HG02642 (cell line): ENCODE data around the gene RNF180.
"Not testable (repeated sequence)": the region's sequence is repeated elsewhere in the genome, so short reads cannot be mapped to it uniquely, and the experiment has no call there.

Source experiments
- ATAC-seq: cut with Tn5 transposase; IDR thresholded peaks from one replicate; pipeline ENCODE4 v1.9.1; 2021; ENCODE audit warnings: mild to moderate bottlenecking; ENCODE audit not compliant: unreplicated experiment, poor library complexity

The RNF180 gene

DNA sequence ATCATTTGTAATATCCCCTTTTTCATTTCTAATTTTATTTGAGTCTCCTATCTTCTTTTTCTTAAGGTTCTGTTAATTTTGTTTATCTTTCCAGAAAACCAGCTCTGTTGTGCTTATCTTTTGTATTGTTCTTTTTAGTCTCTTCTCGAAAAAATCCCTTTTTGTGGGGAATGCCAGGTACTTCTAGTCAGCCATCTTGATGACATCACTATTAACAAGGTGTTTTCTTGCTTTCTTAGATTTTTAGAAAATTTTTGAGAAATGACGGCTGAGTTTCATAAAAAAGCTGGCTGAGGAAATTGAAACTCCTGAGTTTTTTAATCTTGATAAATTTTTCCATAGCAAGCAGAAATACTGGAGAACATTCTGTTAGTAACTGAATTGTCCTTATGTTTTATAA is 10.7 kb downstream of the RNF180 start:
- ATAC-seq, result no peak

DNA sequence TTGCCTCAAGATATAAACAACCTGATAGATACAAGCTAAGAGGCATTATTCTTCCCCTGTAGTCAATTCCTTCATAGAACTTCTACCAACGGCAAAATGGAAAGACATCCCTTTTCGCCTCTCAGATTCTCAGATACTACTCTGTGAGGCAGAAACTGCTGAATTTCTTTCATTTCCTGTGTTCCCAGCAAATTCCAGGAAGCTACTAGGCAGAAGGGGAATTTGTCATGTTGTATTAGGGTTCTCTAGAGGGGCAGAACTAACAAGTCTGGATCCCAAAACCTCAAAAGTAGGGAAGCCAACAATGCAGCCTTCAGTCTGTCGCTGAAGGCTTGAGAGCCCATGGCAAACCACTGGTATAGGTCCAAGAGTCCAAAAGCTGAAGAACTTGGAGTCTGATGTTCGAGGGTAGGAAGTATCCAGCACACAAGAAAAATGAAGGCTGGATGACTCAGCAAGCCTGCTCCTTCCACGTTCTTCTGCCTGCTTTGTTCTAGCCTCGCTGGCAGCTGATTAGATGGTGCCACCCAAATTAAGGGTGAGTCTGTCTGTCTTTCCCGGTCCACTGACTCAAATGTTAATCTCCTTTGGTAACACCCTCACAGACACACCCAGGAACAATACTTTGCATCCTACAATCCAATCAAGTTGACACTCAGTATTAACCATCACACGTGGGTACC is 15.2 kb downstream of the RNF180 start:
- ATAC-seq, result no peak

DNA sequence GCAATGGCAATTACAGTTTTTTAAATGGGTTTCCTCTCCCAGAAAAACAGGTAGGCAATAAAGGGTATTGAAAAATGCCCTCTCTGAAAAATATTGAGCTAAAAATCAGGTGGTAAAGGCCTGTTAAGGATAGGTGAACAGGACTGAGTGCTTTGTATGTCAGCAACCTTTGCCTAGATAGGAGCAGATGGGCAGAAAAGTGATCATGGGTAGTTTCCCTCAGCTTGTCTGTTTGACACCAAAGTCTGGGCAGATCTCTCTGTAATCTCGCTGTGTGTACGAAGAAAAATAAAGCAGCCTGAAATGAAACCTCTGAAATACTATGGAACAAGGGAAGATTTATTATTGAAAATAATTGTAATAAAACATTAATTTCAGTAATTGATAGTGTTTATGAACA is 15.8 kb downstream of the RNF180 start:
- ATAC-seq, result no peak

DNA sequence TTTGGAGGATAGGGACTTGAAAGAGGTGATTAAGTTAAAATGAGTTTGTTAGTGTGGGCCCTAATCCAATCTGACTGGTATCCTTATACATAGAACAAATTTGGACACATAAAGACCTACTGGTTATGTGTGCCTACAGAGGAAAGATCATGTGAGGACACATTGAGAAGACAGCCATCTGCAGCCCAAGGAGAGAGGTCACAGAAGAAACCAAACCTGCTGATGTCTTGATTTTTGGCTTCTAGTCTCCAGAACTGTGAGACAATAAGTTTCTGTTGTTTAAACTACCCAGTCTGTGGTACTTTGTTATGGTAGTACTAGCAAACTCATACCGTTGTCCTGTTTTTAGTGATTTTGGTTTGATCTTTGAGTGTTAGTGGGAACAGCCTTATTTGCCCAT is 18.3 kb downstream of the RNF180 start:
- ATAC-seq, result no peak

DNA sequence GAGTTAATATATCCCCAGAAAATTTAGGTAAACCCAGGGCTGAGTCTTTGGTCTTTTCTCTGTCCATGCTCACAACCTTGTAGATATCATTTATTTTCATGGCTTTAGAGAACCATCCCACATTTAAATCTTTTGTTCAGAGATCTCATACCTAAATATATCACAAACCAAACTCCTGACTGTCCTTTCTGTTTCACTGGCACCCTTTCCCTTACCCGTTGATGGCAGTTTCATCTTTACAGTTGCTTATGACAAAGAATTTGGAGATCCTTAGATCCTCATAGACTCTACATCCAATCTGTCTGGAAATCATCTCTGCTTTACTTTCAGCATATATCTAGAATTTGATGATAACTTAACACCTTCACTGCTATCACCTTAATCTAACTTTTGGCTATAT is 19.2 kb downstream of the RNF180 start:
- ATAC-seq, result no peak

DNA sequence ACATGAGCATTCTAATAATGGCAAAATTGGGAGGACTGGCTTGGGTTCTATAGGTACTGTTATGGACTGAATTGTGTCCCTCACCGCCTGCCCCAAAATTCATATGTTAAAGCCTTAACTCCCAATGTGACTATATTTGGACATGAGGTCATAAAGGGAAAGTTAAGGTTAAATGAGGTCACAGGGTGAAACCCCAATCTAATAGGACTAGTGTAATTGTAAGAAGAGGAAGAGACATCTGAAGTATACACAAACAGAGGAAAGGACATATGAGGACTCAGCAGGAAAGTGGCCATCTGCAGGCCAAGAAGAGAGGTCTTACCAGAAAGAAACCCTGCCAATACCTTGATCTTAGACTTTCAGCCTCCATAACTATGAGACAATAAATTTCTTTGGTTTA is 23.1 kb downstream of the RNF180 start:
- no peak for ATAC-seq

DNA sequence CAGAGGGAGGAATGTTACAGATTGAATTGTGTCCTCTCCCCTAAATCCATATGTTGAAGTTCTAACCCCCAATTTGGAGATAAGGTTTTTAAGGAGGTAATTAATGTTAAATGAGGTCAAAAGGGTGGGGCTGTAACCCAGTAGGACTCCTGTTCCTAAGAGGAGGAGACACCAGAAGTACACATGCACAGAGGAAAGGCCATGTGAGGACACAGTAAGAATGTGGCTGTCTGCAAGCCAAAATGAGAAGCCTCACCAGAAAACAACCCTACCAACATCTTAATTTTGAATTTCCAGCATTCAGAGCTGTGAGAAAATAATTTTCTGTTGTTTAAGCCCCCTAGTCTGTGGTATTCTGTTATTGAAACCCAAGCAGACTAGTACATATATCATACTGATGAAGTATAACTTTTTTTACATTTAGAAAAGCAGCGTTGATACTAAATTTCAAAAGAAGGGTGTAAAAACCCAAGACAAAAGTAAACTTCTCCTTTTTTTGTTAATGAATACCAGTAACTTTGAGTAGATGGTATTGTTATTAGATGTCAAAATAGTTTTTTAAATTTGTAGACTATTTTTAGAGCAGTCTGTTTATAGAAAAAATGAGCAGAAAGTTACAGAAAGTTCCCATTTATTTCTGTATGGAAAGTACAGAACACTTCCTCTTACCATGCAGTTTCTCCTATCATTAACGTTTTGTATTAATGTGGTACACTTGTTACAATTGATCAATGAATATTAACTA is 25.1 kb downstream of the RNF180 start:
- no peak for ATAC-seq

DNA sequence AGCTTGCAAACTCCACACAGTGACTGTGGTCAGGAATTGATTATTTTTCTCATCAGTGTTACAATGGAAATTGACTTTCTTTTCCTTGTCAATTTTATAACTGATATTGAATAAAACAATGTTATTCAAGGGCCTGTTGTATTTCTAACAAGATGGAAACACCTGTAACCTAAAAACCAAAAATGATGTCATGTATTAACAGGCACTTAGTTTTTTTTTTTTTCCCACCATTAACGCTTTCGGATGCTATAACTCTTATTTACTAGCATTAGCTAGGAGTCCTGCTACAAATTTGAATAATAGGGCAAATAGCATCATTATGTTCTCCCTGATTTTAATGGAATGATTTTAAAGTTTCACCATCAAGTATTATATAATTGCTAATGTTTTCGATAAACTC is 30.3 kb downstream of the RNF180 start:
- ATAC-seq, result no peak

DNA sequence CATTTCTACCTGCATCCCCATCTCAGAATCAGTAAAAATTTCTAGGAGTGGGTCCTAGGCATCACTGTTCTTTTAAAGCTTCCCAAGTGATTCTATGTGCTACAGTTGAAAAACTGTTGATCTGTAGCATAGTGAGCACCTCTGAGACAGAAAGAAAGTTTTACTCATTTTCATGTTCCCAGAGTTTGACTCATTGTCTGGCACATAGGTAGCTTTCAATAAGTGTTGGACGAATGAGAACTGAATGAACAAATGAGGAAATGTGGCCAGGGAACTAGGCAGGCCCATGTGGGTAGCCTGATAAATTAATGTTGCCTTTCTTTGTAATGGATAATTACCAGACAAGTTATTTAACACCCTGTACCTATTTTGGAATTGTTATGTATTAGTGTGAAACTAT is 33.8 kb downstream of the RNF180 start:
- no peak for ATAC-seq

DNA sequence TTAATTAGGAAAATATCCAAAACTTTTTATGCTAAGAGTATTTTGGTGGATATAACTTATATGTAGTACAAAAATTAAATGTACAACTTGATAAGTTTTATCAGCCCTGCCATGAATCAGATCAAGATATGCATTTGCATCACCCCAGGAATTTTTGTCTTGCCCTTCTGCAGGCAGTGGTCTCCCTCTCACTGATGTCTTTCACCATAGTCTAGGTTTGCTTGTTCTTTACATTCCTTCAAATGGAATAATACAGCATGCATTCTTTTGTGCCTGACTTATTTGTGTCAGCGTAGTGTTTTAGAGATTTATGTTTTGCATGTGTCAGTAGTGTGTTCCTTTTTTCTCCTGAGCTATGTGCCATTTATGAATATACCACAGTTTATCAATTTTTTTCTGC is 36.4 kb downstream of the RNF180 start:
- ATAC-seq, result no peak

DNA sequence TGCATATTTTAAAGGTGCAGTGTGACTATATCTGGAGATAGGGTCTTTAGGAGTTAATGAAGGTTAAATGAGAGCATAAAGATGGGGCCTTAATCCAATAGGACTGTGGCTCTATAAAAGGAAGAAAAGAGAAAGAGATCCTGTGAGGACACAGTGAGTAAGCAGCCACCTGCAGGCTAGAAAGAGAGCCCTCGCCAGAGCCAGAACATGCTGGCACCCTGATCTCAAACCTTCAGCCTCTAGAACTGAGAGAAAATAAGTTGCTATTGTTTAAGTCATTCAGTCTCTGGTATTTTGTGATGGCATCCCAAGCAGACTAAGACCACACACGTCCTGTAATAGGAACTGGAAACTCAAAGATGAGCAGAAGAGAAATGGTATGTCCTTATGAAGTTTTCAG is 41.0 kb downstream of the RNF180 start:
- no peak for ATAC-seq

DNA sequence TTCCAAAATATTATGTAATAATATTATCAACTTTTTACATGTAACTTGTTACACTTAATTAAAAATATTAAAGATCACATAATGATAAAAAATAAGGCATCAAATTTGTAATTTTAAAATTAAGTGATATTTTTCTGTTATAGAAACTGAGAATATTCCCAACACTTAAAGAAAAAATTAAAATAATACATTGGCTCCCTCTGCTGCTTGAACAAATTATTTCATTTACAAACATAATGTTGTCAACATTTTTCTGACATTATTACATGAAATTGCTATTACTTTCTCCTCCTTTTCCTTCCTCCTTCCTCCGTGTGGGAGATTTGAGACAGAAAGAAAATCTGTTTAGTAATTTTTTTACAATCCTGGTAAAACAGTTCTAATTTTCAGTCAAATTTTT is 42.3 kb downstream of the RNF180 start:
- ATAC-seq, result no peak

DNA sequence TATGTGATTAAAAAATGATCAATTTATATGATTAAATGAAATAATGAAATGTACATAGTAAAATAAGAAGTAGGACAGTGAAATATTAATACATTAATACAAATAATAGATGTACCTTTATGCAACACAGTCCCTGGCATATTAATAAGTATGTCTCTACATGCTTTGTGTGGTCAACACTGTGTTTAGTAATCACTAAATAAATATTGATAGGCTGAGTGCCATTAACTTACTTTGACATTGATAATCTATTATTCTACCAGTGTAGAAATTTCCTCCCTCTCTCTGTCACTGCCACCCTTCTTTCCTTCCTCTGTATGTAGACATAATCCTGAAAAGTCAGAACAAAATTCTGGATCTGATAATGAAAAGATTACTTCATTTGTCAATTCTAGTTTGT is 43.7 kb downstream of the RNF180 start:
- no peak for ATAC-seq

DNA sequence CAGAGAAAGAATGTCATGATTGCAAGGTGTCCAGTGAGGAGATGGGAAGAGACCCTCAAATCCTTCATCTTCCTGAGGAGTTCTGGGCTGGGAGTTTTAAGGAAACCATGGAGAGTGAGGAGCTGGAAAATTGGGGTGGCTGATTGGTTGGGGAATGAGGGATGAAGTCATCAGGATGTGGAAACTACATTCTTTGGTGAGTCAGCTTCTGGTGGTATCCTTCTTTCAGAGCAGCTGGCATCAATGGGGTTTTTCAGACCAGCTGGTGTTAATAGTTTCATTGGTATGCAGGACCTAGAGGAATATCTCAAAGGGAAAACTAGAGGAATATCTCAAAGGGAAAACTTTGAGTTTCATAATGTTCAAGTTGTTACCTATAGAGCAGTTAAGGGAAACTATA is 45.2 kb downstream of the RNF180 start:
- ATAC-seq, result no peak

DNA sequence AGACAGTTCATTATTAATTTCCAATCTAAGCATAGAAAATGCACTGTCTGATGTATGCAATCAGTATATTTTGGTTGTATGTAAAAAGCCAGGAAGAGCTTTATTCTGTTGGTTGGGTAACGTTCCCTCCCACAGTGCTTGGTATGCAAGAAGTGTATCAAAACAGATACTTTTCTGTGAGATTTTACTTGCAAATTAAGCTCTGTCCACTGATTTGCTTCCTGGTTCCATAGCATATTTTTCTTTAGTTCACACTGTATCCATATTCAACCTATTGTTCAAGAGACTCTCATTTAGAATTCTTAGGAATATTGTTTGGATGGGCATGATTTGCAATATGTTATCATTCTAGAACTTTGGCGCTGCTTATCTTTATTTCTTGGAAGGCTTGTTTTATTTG is 47.4 kb downstream of the RNF180 start:
- ATAC-seq, result no peak

DNA sequence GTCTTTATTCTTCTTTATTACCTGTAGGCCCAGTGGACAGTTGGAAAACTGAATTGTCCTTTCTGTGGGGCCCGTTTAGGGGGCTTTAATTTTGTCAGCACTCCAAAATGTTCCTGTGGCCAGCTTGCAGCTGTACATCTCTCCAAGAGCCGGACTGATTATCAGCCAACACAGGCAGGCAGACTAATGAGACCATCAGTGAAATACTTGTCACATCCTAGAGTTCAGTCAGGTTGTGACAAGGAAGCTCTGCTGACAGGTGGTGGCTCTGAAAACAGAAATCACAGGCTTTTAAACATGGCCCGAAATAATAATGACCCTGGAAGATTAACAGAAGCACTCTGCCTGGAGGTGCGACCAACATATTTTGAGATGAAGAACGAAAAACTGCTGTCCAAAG is 47.9 kb downstream of the RNF180 start:
- ATAC-seq, result no peak

DNA sequence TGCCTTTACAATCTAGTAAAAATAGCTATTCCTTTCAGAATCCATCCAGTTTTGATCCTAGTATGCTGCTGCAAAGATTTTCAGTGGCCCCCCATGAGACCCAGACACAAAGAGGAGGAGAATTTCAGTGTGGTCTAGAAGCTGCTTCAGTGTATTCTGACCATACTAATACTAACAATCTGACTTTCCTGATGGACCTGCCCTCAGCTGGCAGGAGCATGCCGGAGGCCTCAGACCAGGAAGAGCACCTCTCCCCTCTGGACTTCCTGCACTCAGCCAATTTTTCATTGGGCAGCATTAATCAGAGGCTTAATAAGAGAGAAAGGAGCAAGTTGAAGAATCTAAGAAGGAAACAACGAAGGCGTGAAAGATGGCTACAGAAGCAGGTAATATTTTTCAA is 48.5 kb downstream of the RNF180 start:
- no peak for ATAC-seq

DNA sequence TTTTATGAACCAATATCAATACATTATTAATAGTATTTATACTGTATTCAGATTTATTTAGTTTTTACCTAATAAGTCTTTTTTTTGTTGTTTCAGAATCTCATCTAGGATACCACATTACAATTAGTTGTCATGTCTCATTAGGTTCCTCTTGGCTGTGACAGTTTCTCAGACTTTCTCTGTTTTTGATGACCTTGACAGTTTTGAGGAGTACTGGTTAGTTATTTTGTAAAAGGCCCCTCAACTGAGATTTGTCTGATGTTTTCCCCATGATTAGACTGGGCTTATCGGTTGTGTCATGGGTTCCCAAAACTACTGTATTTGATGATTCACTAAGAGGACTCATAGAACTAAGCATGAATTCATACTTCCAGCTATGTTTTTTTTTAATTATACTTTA is 56.3 kb downstream of the RNF180 start:
- no peak for ATAC-seq

DNA sequence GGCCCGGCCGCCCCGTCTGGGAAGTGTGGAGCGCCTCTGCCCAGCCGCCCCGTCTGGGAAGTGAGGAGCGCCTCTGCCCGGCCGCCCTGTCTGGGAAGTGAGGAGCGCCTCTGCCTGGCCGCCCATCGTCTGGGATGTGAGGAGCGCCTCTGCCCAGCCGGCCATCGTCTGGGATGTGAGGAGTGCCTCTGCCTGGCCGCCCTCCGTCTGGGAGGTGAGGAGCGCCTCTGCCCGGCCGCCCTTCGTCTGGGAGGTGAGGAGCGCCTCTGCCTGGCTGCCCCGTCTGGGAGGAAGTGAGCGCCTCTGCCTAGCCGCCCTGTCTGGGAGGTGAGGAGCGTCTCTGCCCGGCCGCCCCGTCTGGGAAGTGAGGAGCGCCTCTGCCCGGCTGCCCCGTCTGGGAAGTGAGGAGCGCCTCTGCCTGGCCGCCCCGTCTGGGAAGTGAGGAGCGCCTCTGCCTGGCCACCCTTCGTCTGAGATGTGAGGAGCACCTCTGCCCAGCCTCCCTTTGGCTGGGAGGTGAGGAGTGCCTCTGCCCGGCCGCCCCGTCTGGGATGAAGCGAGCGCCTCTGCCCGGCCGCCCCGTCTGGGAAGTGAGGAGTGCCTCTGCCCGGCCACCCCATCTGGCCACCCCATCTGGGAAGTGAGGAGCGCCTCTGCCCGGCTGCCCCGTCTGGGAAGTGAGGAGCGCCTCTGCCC is 59.8 kb downstream of the RNF180 start:
- not testable (repeated sequence) for ATAC-seq

DNA sequence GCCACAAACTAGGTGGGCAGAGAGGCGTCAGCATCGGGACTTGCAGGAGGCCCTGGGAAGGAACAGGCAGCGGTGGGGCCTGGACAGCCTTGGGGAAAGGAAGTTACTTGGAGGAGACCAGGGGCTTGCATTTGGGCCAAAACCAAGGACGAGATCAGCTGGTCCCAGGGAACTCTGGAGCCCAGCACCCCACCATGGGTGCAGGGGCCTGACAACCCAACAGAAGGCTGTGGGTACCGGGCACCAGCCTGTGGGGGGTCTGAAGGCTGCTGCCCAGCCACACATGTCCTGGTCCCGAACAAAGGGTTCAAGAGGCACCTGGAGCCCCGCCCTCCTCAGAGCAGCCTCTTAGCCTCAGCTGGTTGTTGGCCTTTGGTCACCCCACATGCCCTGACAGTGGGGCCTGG is 61.5 kb downstream of the RNF180 start:
- not testable (repeated sequence) for ATAC-seq

DNA sequence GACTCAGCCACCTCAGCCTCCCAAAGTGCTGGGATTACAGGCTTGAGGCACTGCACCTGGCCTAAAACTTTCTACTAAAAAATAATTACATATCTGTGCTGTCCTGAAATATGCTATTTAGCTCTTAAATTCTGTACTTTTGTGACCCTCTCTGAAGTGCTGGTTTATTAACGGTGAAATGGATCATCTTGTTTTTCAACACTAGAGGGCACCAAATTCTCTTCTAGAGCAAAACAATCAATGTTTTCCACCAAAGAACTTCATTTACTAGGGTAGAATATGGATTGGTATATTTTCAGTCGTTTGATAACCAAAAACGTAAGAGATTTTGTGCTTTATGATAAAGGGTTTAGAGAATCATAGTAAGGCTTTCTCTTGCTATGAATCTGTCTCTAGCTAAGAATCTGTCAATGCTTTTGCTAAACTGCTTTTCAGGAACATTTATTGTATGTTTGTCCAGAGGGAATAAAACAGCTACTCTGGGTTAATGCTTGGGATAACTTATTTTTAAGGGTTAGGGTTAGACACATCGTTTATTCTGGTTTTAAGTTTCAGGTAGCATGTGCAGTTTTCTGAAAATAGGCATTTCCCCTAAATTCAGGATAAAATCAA is 63.6 kb downstream of the RNF180 start:
- ATAC-seq, result peak; percentile 62
